ENCODE data around the gene CHMP5.

The CHMP5 gene

DNA sequence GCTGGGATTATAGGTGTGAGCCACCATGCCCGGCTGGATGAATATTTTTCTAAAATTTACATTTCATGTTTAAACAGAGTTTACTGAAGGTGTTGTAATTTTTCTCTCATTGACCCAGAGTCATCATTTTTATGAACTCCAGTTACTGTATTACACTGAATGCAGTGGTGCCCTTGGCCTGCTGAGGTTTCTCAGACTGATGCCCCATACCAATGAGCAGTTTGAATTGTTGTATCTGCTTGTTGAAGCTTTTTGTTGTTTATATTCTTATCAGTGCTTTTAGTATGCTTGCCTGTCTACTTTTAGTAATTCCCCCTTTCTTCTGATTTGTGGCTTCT is 55.4 kb downstream of the CHMP5 start:
- DNase-seq: no peak

DNA sequence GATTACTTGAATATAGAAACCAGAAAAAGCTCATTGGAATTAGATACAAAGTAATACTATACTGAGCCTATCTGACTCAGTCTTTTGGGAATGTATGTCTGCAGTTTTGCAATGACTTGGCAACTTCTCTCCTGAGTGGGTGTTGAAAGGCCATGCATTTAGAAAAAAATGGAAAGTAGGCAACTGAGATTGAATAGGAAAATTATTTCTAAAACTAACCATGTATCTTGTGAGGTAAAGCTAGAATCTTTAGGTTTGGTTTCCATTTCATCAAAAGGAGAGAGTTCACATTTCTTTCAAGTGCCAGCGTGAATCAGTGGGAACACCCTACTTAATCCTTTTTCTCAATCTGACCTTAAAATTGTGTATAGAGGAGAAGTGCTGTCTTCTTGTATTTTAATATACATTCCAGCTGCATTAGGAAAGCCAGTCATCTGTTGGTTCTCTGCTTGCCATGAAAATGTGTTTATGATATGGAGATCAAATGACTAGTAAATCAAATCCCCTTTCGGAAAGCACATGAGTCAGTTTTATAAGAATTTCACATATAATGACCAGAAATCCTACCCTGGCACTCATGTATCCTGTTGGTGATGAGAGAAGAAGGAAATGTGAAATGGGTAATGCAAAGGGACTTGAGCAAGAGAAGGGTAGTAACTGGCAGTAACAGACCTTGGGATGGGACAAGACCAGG is 55.9 kb downstream of the CHMP5 start:
- DNase-seq: no peak

DNA sequence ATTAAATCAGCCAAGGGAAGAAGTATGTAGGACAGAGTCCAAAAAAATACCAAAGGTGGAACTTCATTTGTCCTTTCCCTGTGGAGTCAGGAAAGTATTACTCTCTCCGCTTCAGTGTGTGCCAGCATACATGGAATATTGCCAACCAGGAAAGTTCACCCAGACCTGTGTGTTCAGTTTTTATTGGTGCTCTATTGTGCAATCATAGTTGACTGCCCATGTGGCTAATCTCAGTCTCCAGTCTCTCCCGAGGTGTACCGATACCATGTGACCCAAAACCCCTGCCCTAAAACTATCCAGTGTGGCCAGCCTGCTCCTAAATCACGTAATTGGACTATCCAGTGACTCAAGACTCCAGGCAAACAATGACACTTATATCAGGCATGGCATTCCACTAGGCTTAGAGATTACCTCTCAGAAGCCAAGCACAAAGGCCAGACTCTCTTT is 64.3 kb downstream of the CHMP5 start:
- no peak for DNase-seq

DNA sequence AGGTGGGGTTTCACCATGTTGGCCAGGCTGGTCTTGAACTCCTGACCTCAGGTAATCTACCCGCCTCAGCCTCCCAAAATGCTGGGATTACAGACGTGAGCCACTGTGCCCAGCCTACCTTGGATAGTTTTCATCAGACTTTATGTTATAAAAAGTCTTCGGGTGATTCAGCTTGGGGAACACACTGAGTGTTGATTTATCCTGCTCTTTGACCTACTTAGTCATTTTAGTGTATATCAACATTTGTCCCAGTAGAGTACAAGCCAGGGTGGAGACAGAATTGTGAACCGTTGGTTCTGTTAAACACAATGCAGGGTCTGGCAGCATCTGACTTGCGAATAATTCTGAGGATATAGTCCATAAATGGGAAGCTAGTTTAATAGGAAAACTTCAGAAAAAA is 65.1 kb downstream of the CHMP5 start:
- no peak for DNase-seq

DNA sequence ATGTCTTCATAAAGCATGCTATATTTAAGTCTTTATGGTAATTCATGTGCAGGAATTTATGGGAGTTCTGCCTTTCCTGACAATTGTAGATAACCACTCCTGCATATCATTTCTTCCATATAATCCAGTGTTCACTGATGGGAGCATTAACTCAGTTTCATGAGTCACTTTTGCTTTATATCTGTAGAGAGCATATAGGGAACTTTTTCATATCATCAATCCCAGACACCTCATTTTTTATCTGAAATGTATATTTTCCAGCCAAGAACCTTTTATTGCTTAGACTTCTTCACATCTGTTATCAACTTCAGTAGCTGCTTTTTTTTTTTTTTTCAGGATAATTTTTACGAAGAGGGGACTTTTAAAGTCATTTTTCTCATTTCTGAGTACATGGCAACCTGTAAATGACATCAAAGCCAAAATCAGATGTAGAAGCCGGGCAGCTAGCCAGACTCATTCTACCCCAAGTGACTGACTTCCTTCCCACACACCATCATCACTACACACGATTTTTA is 66.6 kb downstream of the CHMP5 start:
- DNase-seq: no peak

Measured in stimulated activated CD8-positive, alpha-beta memory T cell treated with anti-CD3 and anti-CD28 coated beads, Interleukin-4, amount 100 ng/mL, for 48 hours (primary cell).